ENCODE measurements around the gene IRS1.

Gene IRS1

GRCh38 chr2:226759768-226760167 is 39.9 kb downstream of the IRS1 start:
- DNase-seq (ENCODE audit: low read depth in 2 of 2, low spot score in 1 of 2) = no peak

- DNase-seq (ENCODE audit: low read depth in 2 of 2, low spot score in 1 of 2) = no peak
These were observed 40.5 kb downstream of the IRS1 start for GRCh38 chr2:226758921-226759640.

- DNase-seq (ENCODE audit: low read depth in 2 of 2, low spot score in 1 of 2) = no peak
These were observed 43.5 kb downstream of the IRS1 start for GRCh38 chr2:226756131-226756530.

- DNase-seq (ENCODE audit: low read depth in 2 of 2, low spot score in 1 of 2) = no peak
These were observed 44.0 kb downstream of the IRS1 start for GRCh38 chr2:226755631-226756030.

- no peak for DNase-seq (ENCODE audit: low read depth in 2 of 2, low spot score in 1 of 2)
These were observed 44.6 kb downstream of the IRS1 start for GRCh38 chr2:226754821-226755604.

GRCh38 chr2:226752887-226753286 is 46.7 kb downstream of the IRS1 start:
- DNase-seq (ENCODE audit: low read depth in 2 of 2, low spot score in 1 of 2) = no peak

GRCh38 chr2:226747288-226747687 is 52.3 kb downstream of the IRS1 start:
- no peak for DNase-seq (ENCODE audit: low read depth in 2 of 2, low spot score in 1 of 2)

GRCh38 chr2:226746196-226746800 is 53.3 kb downstream of the IRS1 start:
- no peak for DNase-seq (ENCODE audit: low read depth in 2 of 2, low spot score in 1 of 2)

GRCh38 chr2:226743915-226744314 is 55.7 kb downstream of the IRS1 start:
- DNase-seq (ENCODE audit: low read depth in 2 of 2, low spot score in 1 of 2) = no peak

- DNase-seq (ENCODE audit: low read depth in 2 of 2, low spot score in 1 of 2) = no peak
These were observed 57.3 kb downstream of the IRS1 start for GRCh38 chr2:226742347-226742746.

GRCh38 chr2:226740039-226740648 is 59.5 kb downstream of the IRS1 start:
- no peak for DNase-seq (ENCODE audit: low read depth in 2 of 2, low spot score in 1 of 2)

- DNase-seq (ENCODE audit: low read depth in 2 of 2, low spot score in 1 of 2) = no peak
These were observed 60.0 kb downstream of the IRS1 start for GRCh38 chr2:226739545-226740030.

GRCh38 chr2:226738821-226739544 is 60.6 kb downstream of the IRS1 start:
- DNase-seq (ENCODE audit: low read depth in 2 of 2, low spot score in 1 of 2) = no peak

- DNase-seq (ENCODE audit: low read depth in 2 of 2, low spot score in 1 of 2) = no peak
These were observed 61.3 kb downstream of the IRS1 start for GRCh38 chr2:226738191-226738820.

GRCh38 chr2:226736382-226736781 is 63.2 kb downstream of the IRS1 start:
- no peak for DNase-seq (ENCODE audit: low read depth in 2 of 2, low spot score in 1 of 2)

- no peak for DNase-seq (ENCODE audit: low read depth in 2 of 2, low spot score in 1 of 2)
These were observed 65.6 kb downstream of the IRS1 start for GRCh38 chr2:226733927-226734564.

GRCh38 chr2:226733189-226733858 is 66.3 kb downstream of the IRS1 start:
- no peak for DNase-seq (ENCODE audit: low read depth in 2 of 2, low spot score in 1 of 2)

GRCh38 chr2:226732478-226733188 is 67.0 kb downstream of the IRS1 start:
- DNase-seq (ENCODE audit: low read depth in 2 of 2, low spot score in 1 of 2) = no peak

- no peak for DNase-seq (ENCODE audit: low read depth in 2 of 2, low spot score in 1 of 2)
These were observed 69.1 kb downstream of the IRS1 start for GRCh38 chr2:226730481-226730880.
